K562 (cell line): ENCODE data around the gene XIRP1. TPM values are rescaled to one million over a fixed set of nuclear protein-coding genes. Genes with fewer than 3 reads are reported as not detected.

ENCODE experiments used
- ATAC-seq: fragments of 200-7000 bp; cut with Tn5 transposase; 3 replicates; pipeline ENCODE4 v1.9.1; 2020; ENCODE audit warnings: moderate library complexity
- BruUV-seq: library from RNA; stranded (reverse); fragments of 400-500 nt; replicated peaks from 2 replicates; lab custom pipeline; 2021; lab: Mats Ljungman, UMichigan
- CTCF ChIA-PET: fragments of 300-600 bp; formaldehyde crosslinking; extraction: SDS; loops from one replicate; lab custom pipeline; 2021; ENCODE audit warnings: low intra/inter-chr PET ratio; lab: Yijun Ruan, JAX
- POLR2A ChIA-PET: fragments of 300-600, 350-650 bp; sonication (Branson Sonifier 250); formaldehyde crosslinking; extraction: SDS; loops from one replicate; lab custom pipeline; 2021; ENCODE audit warnings: antibody characterized with exemption, inconsistent platforms; lab: Yijun Ruan, JAX
- DNase-seq, 4 experiments: peaks; one replicate each; pipeline versions ENCODE4 v3.0.0 to v3.0.0-alpha.2; 2011 to 2018; ENCODE audit warnings: low spot score in 3 of 4, mixed read lengths in 3 of 4; ENCODE audit errors: extremely low read depth in 1 of 4
- FAIRE-seq: peaks from 2 replicates; lab custom pipeline; 2011; peaks lifted over from hg19 to GRCh38; lab: Jason Lieb, UNC
- H2AFZ ChIP-seq: 2 replicates; pipeline ENCODE4 v1.6.0; 2011; ENCODE audit warnings: low read depth, low read length, control low read depth, inconsistent platforms
- H3K27ac ChIP-seq: fragments of 200-600 bp; 3 replicates; pipeline ENCODE4 v1.8.0; 2011; ENCODE audit warnings: low read depth, mild to moderate bottlenecking, control low read depth, inconsistent platforms, low read length, moderate library complexity, mixed read lengths; ENCODE audit errors: extremely low read depth
- H3K27me3 ChIP-seq, 2 experiments: fragments of 300-600 bp in 1 of 2; 2 replicates in 1 of 2; 3 replicates in 1 of 2; pipeline versions ENCODE4 v1.6.0 to v1.8.0; 2011; ENCODE audit warnings: inconsistent platforms in 2 of 2, low read length in 2 of 2, mild to moderate bottlenecking in 1 of 2, mixed read lengths in 1 of 2, moderate library complexity in 1 of 2; ENCODE audit not compliant: control insufficient read depth in 2 of 2, insufficient read depth in 2 of 2
- H3K36me3 ChIP-seq: fragments of 300-600 bp; 3 replicates; pipeline ENCODE4 v1.8.0; 2011; ENCODE audit warnings: mild to moderate bottlenecking, low read length, inconsistent platforms; ENCODE audit not compliant: control insufficient read depth, insufficient read depth
- H3K4me1 ChIP-seq, 2 experiments: fragments of 200-600 bp in 1 of 2; replicated peaks in 1 of 2; 2 replicates in 1 of 2; 3 replicates in 1 of 2; pipeline versions ENCODE4 v1.5.1 to v1.8.0; 2011; ENCODE audit warnings: inconsistent platforms in 2 of 2, low read length in 2 of 2, mild to moderate bottlenecking in 1 of 2, mixed read lengths in 1 of 2, moderate library complexity in 1 of 2; ENCODE audit not compliant: control insufficient read depth in 2 of 2, insufficient read depth in 2 of 2
- H3K4me2 ChIP-seq: 2 replicates; pipeline ENCODE4 v1.6.1; 2011; ENCODE audit warnings: low read length, control low read depth, inconsistent platforms, mixed read lengths; ENCODE audit not compliant: insufficient read depth
- H3K4me3 ChIP-seq: fragments of 200-600 bp; sonication (generic), shearing (Covaris generic); 2 replicates; pipeline ENCODE4 v1.5.1; 2016; ENCODE audit warnings: control low read depth, inconsistent platforms
- H3K79me2 ChIP-seq: fragments of 200-600 bp; 3 replicates; pipeline ENCODE4 v1.8.0; 2011; ENCODE audit warnings: low read length, inconsistent platforms; ENCODE audit not compliant: control insufficient read depth, insufficient read depth
- H3K9ac ChIP-seq, 2 experiments: 2 replicates each; pipeline versions ENCODE4 v1.6.0 to v1.6.1; 2011; ENCODE audit warnings: low read depth in 2 of 2, low read length in 2 of 2, control low read depth in 1 of 2, inconsistent platforms in 1 of 2, mild to moderate bottlenecking in 1 of 2, mixed read lengths in 1 of 2; ENCODE audit not compliant: insufficient read depth in 1 of 2
- H3K9me1 ChIP-seq: one replicate; pipeline ENCODE4 v1.6.0; 2011; ENCODE audit warnings: inconsistent platforms, mild to moderate bottlenecking, low read length, moderate library complexity; ENCODE audit not compliant: control insufficient read depth, insufficient read depth
- H3K9me3 ChIP-seq: replicated peaks from 2 replicates; pipeline ENCODE4 v1.5.1; 2011; ENCODE audit warnings: low read depth, low read length, inconsistent platforms; ENCODE audit not compliant: control insufficient read depth, insufficient read depth
- H4K20me1 ChIP-seq: replicated peaks from 2 replicates; pipeline ENCODE4 v1.6.1; 2011; ENCODE audit warnings: low read length, inconsistent platforms, mixed read lengths; ENCODE audit not compliant: control insufficient read depth, insufficient read depth
- MEIS2 ChIP-seq: fragments of 450-650 bp; IDR thresholded peaks from 2 replicates; pipeline ENCODE4 v1.6.1; 2014; ENCODE audit warnings: mild to moderate bottlenecking; ENCODE audit not compliant: partially characterized antibody
- WGBS: fragments of 100-300 bp; shearing (Covaris generic); methylation state at CpG from one replicate; pipeline ENCODE4 v1.1.6; 2016; ENCODE audit warnings: low coverage, mixed read lengths; ENCODE audit not compliant: insufficient coverage; ENCODE audit errors: missing lambda C conversion rate; 5-methylcytosine and 5-hydroxymethylcytosine counted together
- in situ Hi-C: fragments of 300-500 bp; cut with MboI; formaldehyde crosslinking; loops from 4 replicates; pipeline ENCODE4 v1.15.0; 2018; ENCODE audit warnings: inconsistent platforms, mixed read lengths
- intact Hi-C: fragments of 100-400 bp; cut with micrococcal nuclease; formaldehyde crosslinking; loops from 2 replicates; pipeline ENCODE4 v1.14.2; 2022
- polyA plus RNA-seq, 8 experiments: library from polyadenylated mRNA; depleted of rRNA in 4 of 8; stranded (reverse) in 5 of 8; unstranded in 3 of 8; fragments of >200 nt; fragmentation: Nextera tagmentation in 2 of 8; fragmentation: Illumina TruSeq in 1 of 8; extraction: Ambion mirVana in 2 of 8; extraction: Trizol in 1 of 8; gene quantifications; 2 replicates each; pipeline versions ENCODE4 v1.2.1 to v1.2.3, GENCODE V29; 2011 to 2014; ENCODE audit warnings: inconsistent platforms in 1 of 8, missing spikeins in 1 of 8
- total RNA-seq, 7 experiments: library from RNA; depleted of rRNA in 6 of 7; stranded (reverse); fragments of >200 nt in 6 of 7; fragmentation: Illumina TruSeq in 2 of 7; extraction: Trizol in 2 of 7; gene quantifications; 2 replicates each; pipeline versions ENCODE4 v1.2.1 to v1.2.3, GENCODE V29; 2011 to 2021; ENCODE audit warnings: low replicate concordance in 1 of 7
- TF ChIP-seq, protein P1 (sequence below): IDR thresholded peaks from 2 replicates; pipeline ENCODE4 v1.6.1; 2011; ENCODE audit warnings: borderline replicate concordance, low read depth, mild to moderate bottlenecking, moderate library complexity, low read length; ENCODE audit not compliant: insufficient read depth, poor library complexity, severe bottlenecking

XIRP1 gene
- total and polyA plus RNA-seq, 9 of the 15 experiments (the other 6 are each of a cell fraction or from before 2014, with no cell fraction given) = 0.03 to 0.27 (median 0.08) TPM; not detected in 3

DNA sequence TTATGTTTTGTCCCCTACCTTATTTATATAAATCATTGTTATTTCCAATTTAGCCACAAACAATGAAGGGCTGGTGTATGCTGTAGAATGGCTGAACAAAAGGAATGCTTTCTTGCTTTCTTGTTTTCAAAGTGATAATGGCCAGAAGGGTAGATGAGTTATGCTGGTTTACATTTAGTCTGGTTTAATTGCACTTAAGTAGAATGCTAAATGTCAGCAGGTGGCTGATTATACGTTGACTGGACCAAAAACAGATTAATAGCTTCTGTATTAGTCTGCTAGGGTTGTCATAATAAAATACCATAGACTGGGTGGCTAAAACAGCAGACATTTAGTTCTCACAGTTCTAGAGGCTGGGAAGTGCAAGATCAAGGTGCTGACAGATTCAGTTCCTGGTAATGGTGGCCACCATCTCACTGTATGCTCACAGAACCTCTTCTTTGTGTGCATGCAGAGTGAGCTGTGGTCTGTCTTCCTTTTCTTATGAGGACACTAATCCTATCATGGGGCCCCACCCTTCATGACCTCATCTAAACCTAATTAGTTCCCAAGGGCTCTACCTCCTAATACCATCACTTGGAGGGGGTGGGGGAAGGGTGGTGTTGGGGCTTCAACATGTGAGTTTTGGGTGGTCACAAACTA is 17.1 kb upstream of the XIRP1 start:
- Histone ChIP-seq H3K27me3 (peaks cover 35 to 36% of the 10 kb centered on the region in 2 experiments), H3K9me1 (no peaks in the 10 kb centered on the region), H3K9ac (no peak overlapping the region), H4K20me1 (no peaks in the 10 kb centered on the region), H2AFZ (no peak overlapping the region), H3K9me3 (no peaks in the 10 kb centered on the region), H3K4me2 (no peak overlapping the region), H3K4me1 (no peaks in the 10 kb centered on the region), H3K27ac (no peak overlapping the region), H3K36me3 (no peaks in the 10 kb centered on the region), H3K4me3 (no peak overlapping the region), H3K79me2 (no peaks in the 10 kb centered on the region)
- ATAC-seq (no peak), FAIRE-seq (no peak), DNase-seq (no peak)
- in situ Hi-C loops = no loop called here
- intact Hi-C loops = loop anchor here (5.0 kb wide), 2 partner anchors 82 to 168 kb away; no protein-coding TSS in a partner anchor
- peak; percentile 24 for TF ChIP-seq MEIS2
- TF ChIP-seq, protein P1, sequence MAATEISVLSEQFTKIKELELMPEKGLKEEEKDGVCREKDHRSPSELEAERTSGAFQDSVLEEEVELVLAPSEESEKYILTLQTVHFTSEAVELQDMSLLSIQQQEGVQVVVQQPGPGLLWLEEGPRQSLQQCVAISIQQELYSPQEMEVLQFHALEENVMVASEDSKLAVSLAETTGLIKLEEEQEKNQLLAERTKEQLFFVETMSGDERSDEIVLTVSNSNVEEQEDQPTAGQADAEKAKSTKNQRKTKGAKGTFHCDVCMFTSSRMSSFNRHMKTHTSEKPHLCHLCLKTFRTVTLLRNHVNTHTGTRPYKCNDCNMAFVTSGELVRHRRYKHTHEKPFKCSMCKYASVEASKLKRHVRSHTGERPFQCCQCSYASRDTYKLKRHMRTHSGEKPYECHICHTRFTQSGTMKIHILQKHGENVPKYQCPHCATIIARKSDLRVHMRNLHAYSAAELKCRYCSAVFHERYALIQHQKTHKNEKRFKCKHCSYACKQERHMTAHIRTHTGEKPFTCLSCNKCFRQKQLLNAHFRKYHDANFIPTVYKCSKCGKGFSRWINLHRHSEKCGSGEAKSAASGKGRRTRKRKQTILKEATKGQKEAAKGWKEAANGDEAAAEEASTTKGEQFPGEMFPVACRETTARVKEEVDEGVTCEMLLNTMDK = no peak
- BruUV-seq = no TSS peak
- CTCF ChIA-PET = interaction anchor here (1.2 kb wide), 1 partner anchor 79 kb away, joined by 8 read pairs; no protein-coding TSS in a partner anchor
- POLR2A ChIA-PET = no interaction called here
- WGBS = 0% methylated on average over 1 of the region's 1 CpG
